Measurements from ENCODE around the gene GCN1.

The GCN1 gene

GRCh38 chr12:120116792-120117651 lies 77.5 kb downstream of the GCN1 start:
- DNase-seq (ENCODE audit: low read depth), result peak; percentile 97

- no peak for DNase-seq (ENCODE audit: low read depth)
Observed at GRCh38 chr12:120116441-120116791, 78.1 kb downstream of the GCN1 start, which contains the start of gene RAB35. RAB35 (minus strand) TSS chr12:120116753; CDS start chr12:120116650, 103 bp downstream.

- no peak for DNase-seq (ENCODE audit: low read depth)
Observed at GRCh38 chr12:120115692-120116440, 78.6 kb downstream of the GCN1 start.

- DNase-seq (ENCODE audit: low read depth), result no peak
Observed at GRCh38 chr12:120115066-120115465, 79.4 kb downstream of the GCN1 start.

GRCh38 chr12:120110550-120111501 lies 83.7 kb downstream of the GCN1 start:
- peak; percentile 27 for DNase-seq (ENCODE audit: low read depth)

GRCh38 chr12:120109570-120110267 lies 84.8 kb downstream of the GCN1 start:
- DNase-seq (ENCODE audit: low read depth), result no peak

- no peak for DNase-seq (ENCODE audit: low read depth)
Observed at GRCh38 chr12:120106151-120106550, 88.4 kb downstream of the GCN1 start.

GRCh38 chr12:120103371-120103770 lies 91.1 kb downstream of the GCN1 start:
- DNase-seq (ENCODE audit: low read depth), result no peak

- no peak for DNase-seq (ENCODE audit: low read depth)
Observed at GRCh38 chr12:120103044-120103338, 91.5 kb downstream of the GCN1 start.

- no peak for DNase-seq (ENCODE audit: low read depth)
Observed at GRCh38 chr12:120102189-120103043, 92.1 kb downstream of the GCN1 start.

- no peak for DNase-seq (ENCODE audit: low read depth)
Observed at GRCh38 chr12:120101617-120102016, 92.9 kb downstream of the GCN1 start.

GRCh38 chr12:120101182-120101581 lies 93.3 kb downstream of the GCN1 start:
- DNase-seq (ENCODE audit: low read depth), result no peak

- DNase-seq (ENCODE audit: low read depth), result no peak
Observed at GRCh38 chr12:120100630-120101029, 93.9 kb downstream of the GCN1 start.

- no peak for DNase-seq (ENCODE audit: low read depth)
Observed at GRCh38 chr12:120099738-120100137, 94.8 kb downstream of the GCN1 start.

- DNase-seq (ENCODE audit: low read depth), result no peak
Observed at GRCh38 chr12:120098756-120099470, 95.6 kb downstream of the GCN1 start.

GRCh38 chr12:120096671-120097202 lies 97.8 kb downstream of the GCN1 start:
- DNase-seq (ENCODE audit: low read depth), result no peak

- no peak for DNase-seq (ENCODE audit: low read depth)
Observed at GRCh38 chr12:120095736-120096135, 98.8 kb downstream of the GCN1 start.

- DNase-seq (ENCODE audit: low read depth), result no peak
Observed at GRCh38 chr12:120095331-120095730, 99.2 kb downstream of the GCN1 start.

GRCh38 chr12:120094485-120094884 lies 100.0 kb downstream of the GCN1 start:
- no peak for DNase-seq (ENCODE audit: low read depth)

All from stimulated activated CD8-positive, alpha-beta memory T cell treated with anti-CD3 and anti-CD28 coated beads, Interleukin-12 subunit alpha, Interleukin-12 subunit beta, amount 100 ng/mL, for 4 hours (primary cell).